Hematopoietic multipotent progenitor cell treated with erythropoietin and hydrocortisone succinate and interleukin-3 and kit ligand, for 17 days (in vitro differentiated cells): ENCODE results near the gene IQSEC1.
"Not testable (repeated sequence)": the region's sequence is repeated elsewhere in the genome, so short reads cannot be mapped to it uniquely, and the experiment has no call there.

Experiments used
- DNase-seq: peaks from one replicate; pipeline ENCODE4 v3.0.0-alpha.2; 2015; ENCODE audit warnings: low spot score

Gene IQSEC1

DNA sequence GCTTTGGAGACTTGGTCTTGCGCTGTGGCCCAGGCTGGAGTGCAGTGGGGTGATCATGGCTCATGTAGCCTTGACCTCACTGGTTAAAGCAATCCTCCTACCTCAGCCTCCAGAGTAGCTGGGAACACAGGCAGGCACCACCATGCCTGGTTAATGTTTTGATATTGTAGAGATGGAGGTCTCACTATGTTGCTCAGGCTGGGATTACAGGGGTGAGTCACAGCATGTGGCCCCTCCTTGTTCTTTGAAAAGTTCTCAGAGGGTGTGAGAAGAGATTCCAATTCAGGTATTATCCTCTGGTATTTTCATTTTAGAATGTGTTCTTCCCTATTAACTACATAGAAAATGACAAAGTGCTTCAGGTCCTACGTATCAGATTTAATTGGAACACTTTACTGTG is 180.0 kb downstream of the IQSEC1 start:
- DNase-seq: no peak

DNA sequence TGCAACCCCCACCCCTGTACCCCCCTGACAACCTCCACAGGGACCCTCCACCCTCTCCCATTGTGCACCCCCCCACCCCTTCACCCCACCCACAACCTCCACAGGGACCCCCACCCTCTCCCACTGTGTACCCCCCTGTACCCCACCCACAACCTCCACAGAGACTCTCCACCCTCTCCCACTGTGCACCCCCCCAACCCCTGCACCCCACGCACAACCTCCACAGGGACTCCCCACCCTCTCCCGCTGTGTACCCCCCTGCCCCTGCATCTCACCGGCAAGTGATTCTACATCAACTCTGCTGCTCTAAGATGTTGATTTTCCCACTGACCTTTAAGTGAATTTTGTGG is 180.4 kb downstream of the IQSEC1 start:
- DNase-seq: no peak

GRCh38 chr3:12891985-12892839 is 181.0 kb downstream of the IQSEC1 start:
- DNase-seq: peak; percentile 68

DNA sequence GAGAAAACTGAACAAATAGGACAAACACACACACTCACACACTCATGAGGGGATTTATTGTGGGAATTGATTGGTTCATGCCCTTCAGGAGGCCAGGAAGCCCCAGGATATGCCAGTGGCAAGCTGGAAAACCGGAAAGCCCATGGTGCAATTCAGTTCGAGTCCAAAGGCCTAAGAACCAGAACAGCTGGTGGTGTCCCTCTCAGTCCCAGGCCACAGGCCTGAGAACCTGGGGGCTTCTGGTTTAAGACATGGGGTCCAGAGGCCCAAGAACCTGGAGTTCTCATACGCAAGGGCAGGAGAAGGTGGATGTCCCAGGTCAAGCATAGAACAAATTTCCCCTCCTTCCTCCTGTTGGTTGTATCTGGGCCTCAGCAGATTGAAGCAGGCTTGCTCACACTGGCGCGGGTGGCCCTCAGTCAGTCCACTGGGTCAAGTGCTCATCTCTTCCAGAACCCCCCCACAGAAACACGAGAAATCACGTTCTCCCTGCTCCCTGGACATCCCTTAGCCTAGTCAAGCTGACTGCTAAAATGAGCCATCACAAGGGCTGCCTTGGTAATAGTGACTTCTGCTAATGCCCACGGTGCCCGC is 181.7 kb downstream of the IQSEC1 start:
- DNase-seq: no peak

DNA sequence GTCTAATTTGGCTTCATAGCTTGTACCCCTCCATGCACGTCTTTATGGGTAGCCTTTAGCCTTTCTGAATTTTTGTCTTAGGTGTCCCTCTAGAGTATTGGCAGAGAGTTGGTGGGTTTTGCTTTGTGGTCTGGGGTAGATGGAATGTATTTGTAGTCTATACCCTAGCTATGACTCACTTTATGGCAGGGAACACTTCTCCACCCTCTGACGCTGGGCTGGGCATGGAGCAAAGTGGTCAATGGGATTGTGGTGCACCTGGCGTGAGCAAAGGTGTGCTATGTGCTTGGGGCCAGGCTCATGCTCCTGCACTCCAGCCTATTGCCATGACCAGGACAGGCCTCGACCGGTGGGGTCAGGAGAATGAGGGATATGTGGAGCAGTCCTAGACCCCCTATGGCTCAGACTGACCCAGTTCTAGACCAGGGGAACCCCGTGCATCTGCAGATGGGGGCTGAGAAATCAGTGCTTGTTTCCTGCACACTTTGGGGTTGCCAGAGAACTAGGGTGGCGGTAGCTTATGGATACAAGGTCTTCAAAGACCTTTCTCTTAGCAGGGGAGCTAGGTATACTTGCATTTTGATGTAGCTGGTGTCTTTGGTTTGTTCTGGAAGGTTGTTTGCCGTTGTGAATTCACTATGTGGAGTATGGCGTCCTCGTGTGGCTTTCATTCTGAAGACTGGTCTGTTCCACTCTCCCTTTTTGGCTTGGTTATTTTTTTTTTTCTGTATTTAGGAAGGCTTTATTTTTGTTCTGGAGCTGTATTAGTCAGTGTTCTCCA is 182.4 kb downstream of the IQSEC1 start:
- DNase-seq: no peak

GRCh38 chr3:12886736-12887135 is 186.5 kb downstream of the IQSEC1 start:
- no peak for DNase-seq

DNA sequence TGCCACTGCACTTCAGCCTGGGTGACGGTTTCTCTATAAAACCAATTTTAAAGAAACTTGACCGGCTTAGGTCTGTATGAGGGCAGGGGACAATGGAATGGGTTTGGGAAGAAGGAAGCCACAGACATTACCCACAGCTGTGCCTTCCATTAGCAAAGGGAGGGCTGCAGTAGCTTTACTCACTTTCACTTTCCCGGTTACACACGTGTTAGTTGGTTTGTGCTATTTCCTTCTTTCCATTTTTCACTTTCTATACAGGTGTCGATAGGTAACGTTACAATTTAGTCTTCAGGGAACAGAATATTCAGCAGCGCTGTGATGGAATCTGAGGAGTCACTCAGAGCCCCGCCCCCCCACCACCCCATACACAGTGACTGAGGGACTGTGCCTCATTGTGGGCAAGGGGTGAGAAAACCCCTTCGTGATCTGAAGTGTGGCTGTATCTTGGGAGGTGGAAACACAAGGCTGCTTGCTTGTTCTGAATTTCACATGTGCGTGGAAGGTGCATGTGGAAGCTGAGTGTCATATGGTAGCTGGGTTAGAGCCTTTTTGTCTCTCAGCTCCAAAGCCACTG is 187.0 kb downstream of the IQSEC1 start:
- DNase-seq: no peak

GRCh38 chr3:12885583-12885930 is 187.7 kb downstream of the IQSEC1 start:
- DNase-seq: no peak

DNA sequence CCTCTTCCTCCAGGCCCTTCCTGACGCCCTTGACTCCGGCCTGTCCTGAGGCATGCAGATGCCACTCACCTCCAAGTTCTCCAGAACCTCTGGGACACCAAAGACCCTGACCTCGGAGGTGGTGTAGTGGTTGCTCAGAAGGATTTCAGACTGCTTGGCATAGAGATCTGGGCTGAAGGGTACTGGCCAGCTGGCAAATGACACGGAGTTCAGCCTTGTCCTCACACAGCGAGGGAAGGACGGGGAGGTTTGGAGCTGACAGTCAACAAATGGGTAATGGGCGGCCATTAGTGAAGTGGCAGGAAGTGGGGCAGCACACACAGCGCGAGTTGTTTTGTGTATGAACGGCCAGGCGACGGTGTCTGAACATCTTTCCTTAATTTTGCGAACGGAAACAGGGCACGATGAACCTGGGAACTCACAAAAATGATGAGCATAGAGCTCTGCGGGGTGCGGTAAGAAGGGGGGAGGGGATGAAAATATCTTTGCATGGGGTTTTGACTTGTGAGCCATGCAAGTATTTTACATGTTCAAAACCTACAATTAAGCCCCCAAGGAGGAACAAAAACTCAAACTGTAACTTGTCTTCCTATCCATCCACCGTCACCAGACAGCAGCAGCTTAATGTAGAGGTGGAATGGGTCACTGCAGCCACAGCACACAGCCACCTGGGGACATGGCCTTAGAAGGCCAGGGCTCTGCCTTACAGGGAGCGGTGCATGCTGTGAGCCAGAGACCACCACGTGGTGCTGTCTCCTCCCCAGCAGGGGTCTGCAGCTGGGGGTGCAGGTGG is 188.2 kb downstream of the IQSEC1 start:
- no peak for DNase-seq

DNA sequence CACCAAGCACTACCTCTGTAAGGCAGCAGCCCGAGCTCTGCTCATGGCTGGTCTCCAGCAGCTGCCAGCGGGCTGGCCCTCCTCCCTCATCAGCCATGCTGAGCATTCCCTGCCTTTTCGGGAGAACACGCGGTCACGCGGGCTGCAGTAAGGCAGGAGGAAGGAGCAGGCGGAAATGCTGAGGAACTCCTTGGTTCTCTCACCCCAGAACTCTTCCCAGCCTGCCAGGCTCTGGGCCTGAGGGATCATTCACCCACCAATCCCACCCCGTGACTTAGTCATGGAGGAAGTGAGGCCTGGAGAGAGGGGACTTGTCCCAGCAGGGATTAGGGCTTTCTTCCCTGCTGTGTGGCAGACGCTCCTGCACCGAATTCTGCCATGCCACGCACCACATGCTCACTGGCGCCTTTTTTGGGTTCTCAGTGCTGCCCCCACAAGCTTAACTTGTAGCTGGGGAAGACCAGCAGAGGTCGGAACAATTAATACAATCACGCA is 189.0 kb downstream of the IQSEC1 start:
- no peak for DNase-seq

DNA sequence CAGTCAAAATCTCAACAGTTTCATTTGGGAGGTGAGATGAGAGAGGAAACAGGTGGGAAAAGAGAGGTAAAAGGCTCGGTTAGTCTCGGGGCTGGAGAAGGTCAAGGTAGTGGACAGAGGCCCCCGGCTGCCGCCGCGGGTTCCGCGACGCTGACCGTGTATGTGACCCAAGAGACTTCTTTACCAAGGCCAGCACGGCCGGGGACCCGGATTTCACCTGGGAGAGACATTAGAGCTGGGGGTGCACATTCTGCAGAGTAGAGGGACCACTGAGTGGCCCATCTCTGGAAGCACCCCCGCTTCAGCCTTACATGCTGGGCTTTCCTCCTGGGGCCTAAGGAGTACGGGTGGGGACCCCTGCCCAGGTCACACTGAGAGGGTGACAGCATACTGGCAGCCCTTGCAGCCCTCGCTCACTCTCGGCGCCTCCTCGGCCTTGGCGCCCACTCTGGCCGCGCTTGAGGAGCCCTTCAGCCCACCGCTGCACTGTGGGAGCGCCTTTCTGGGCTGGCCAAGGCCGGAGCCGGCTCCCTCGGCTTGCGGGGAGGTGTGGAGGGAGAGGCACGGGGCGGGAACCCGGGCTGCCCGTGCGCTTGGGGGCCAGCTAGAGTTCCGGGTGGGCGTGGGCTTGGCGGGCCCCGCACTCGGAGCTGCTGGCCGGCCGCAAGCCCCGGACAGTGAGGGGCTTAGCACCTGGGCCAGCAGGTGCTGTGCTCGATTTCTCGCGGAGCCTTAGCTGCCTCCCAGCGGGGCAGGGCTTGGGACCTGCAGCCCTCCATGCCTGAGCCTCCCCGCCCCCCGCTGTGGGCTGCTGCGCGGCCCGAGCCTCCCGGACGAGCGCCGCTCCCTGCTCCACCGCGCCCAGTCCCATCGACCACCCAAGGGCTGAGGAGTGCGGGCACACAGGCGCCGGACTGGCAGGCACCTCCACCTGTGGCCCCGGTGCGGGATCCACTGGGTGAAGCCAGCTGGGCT is 190.6 kb downstream of the IQSEC1 start:
- no peak for DNase-seq

GRCh38 chr3:12881858-12882257 is 191.4 kb downstream of the IQSEC1 start:
- DNase-seq: not testable (repeated sequence)

DNA sequence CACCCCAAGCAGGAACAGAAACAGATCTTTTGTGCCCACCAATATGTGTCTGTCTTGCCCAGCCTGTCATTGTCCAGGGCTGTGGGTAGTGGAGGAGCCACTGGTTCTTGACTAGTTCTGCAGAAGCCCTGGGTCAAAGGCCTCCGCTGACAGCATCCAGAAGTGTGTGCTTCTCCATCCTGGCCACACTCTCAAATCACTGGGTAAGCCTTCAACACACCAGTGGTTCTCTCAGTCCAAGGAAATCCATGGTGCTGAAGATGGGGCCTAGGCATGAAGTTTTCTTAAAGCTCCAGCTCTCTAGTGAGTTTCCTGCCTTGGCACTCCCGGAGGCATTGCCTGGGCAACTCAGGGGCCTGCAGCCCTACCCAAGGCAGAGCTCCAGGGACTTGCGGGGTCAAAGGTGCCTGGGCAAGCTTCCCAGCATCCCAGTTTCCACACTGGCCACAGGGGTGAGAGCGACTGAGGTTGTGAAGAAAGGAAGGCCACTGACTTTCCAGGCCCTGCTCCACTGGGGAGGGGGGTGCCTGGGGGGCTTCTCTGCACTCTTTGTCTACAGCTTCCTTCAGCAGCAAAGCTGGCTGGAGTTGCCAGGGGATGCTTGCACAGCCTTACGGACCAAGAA is 193.9 kb downstream of the IQSEC1 start:
- DNase-seq: no peak

DNA sequence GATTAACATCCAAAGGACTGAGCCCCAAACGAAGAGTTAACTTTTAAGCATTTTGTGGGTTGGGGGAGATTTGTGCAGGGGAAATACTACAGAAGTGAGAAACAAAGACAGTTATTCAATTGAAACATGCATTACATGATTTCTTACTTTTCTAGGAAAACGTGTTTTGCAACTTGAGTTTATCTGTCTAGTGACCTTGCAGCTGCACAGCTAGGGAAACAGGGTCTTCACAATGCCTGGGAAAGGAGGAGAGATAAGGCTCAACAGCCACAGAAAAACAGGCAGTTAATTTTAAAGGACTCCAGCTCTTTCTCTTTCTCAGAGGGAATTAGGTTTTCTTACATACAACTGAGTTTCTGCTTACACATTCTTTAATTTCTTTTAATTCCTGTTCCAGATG is 194.5 kb downstream of the IQSEC1 start:
- DNase-seq: not testable (repeated sequence)

GRCh38 chr3:12878141-12878574 is 195.1 kb downstream of the IQSEC1 start:
- DNase-seq: no peak

GRCh38 chr3:12877040-12877439 is 196.2 kb downstream of the IQSEC1 start:
- no peak for DNase-seq

DNA sequence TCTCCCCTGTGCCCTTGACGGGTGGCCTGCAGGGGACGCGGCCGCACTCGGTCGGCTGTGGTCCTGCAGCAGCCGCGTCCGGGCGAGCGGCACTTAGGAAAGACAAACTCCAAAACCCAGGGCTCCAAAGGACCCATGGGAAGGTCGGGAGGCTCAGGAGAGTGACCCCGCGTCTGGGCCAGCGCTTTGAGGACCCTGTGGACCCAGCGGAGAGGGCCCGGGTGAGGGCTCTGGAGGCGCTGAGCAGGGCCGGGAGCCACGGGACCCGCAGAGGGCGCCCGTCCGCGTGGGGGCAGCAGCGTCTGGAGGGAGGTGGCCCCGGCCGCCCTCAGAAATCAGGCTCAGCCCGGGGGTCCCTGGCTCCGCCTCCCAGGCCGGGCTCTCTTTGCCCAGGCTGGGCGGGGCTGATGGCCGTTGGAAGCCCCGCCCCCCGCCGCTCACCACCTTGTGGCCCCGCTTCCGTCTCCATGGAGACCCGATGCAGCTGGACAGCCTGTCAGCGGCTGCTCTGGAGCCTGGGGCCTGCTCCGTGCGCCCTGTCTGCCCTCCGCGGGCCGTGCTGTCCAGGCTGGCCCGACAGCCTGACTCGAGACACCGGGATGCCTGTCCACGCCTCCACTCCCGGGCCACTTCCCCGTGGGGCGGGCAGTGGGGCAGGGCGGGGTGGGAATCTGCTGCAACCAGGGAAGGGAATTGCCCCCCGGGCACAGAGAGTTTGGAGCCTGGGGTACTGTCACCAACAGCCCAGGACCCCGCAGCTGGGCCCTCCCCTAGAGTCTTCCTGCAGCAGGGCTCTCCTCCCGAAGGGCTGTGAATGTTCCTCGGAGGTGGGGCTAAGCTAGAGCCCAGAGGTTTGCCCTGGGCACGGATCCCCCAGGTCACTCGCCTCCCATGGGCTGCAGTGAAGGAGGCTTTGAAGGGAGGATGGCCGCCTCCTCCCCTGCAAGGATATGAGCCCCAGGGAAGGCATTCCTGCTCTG is 197.1 kb downstream of the IQSEC1 start:
- DNase-seq: peak; percentile 13

GRCh38 chr3:12871404-12871983 is 201.7 kb downstream of the IQSEC1 start:
- no peak for DNase-seq
